Loucy (cell line): ENCODE measurements around the gene APBB3.
"Not testable (repeated sequence)": the region's sequence is repeated elsewhere in the genome, so short reads cannot be mapped to it uniquely, and the experiment has no call there.

Experiments
- CTCF ChIP-seq: fragments of 200-600 bp; sonication (generic); conservative IDR thresholded peaks from 2 replicates; pipeline ENCODE4 v1.5.1; 2014; ENCODE audit warnings: mild to moderate bottlenecking, antibody characterized with exemption, low read length
- EZH2phosphoT487 ChIP-seq: fragments of 200-600 bp; IDR thresholded peaks from 2 replicates; pipeline ENCODE4 v1.6.1; 2018; ENCODE audit warnings: antibody characterized with exemption, mild to moderate bottlenecking, moderate library complexity, borderline replicate concordance

GRCh38 chr5:140579188-140579747 lies 14.9 kb upstream of the APBB3 start:
- not testable (repeated sequence) for TF ChIP-seq CTCF, EZH2phosphoT487
